K562 (cell line): Measurements from ENCODE around the gene BAD. TPM values are rescaled to one million over a fixed set of nuclear protein-coding genes. Genes with fewer than 3 reads are reported as not detected.

ENCODE experiments used
- JUNB ChIP-seq: fragments of 450-650 bp; formaldehyde crosslinking; conservative IDR thresholded peaks from 2 replicates; pipeline ENCODE4 v1.4.0; 2020; ENCODE audit warnings: mild to moderate bottlenecking
- KAT7 ChIP-seq: sonication (generic); formaldehyde crosslinking; IDR thresholded peaks from 2 replicates; pipeline ENCODE4 v1.8.0; 2022; ENCODE audit warnings: missing genetic modification reagents, mild to moderate bottlenecking, borderline replicate concordance
- ZNF384 ChIP-seq: IDR thresholded peaks from 2 replicates; pipeline ENCODE4 v1.6.1; 2012; ENCODE audit warnings: low read depth, low read length, improper control_type of control experiment
- polyA plus RNA-seq, 8 experiments: library from polyadenylated mRNA; depleted of rRNA in 4 of 8; stranded (reverse) in 5 of 8; unstranded in 3 of 8; fragments of >200 nt; fragmentation: Nextera tagmentation in 2 of 8; fragmentation: Illumina TruSeq in 1 of 8; extraction: Ambion mirVana in 2 of 8; extraction: Trizol in 1 of 8; gene quantifications; 2 replicates each; pipeline versions ENCODE4 v1.2.1 to v1.2.3, GENCODE V29; 2011 to 2014; ENCODE audit warnings: inconsistent platforms in 1 of 8, missing spikeins in 1 of 8
- total RNA-seq, 7 experiments: library from RNA; depleted of rRNA in 6 of 7; stranded (reverse); fragments of >200 nt in 6 of 7; fragmentation: Illumina TruSeq in 2 of 7; extraction: Trizol in 2 of 7; gene quantifications; 2 replicates each; pipeline versions ENCODE4 v1.2.1 to v1.2.3, GENCODE V29; 2011 to 2021; ENCODE audit warnings: low replicate concordance in 1 of 7
- TF ChIP-seq, protein P1 (sequence below): fragments of 250-450 bp; sonication (Bioruptor Pico); IDR thresholded peaks from 2 replicates; pipeline ENCODE4 v1.5.0; 2022; ENCODE audit warnings: mild to moderate bottlenecking
- TF ChIP-seq, protein P2 (sequence below), 2 experiments: fragments of 200-800 bp in 1 of 2; sonication (Bioruptor generic) in 1 of 2; sonication (generic) in 1 of 2; formaldehyde crosslinking in 1 of 2; IDR thresholded peaks in 1 of 2; conservative IDR thresholded peaks in 1 of 2; 2 replicates each; pipeline versions ENCODE4 v1.5.0 to v1.6.1; 2016 to 2020; ENCODE audit warnings: missing compliant biosample characterization in 1 of 2, missing genetic modification characterization in 1 of 2, missing genetic modification reagents in 1 of 2
- TF ChIP-seq, protein P3 (sequence below): fragments of 450-650 bp; IDR thresholded peaks from 2 replicates; pipeline ENCODE4 v1.6.1; 2018; ENCODE audit not compliant: partially characterized antibody

BAD gene
- total and polyA plus RNA-seq, 9 of the 15 experiments (the other 6 are each of a cell fraction or from before 2014, with no cell fraction given): 0.61 to 45.6 (median 11.8) TPM

DNA sequence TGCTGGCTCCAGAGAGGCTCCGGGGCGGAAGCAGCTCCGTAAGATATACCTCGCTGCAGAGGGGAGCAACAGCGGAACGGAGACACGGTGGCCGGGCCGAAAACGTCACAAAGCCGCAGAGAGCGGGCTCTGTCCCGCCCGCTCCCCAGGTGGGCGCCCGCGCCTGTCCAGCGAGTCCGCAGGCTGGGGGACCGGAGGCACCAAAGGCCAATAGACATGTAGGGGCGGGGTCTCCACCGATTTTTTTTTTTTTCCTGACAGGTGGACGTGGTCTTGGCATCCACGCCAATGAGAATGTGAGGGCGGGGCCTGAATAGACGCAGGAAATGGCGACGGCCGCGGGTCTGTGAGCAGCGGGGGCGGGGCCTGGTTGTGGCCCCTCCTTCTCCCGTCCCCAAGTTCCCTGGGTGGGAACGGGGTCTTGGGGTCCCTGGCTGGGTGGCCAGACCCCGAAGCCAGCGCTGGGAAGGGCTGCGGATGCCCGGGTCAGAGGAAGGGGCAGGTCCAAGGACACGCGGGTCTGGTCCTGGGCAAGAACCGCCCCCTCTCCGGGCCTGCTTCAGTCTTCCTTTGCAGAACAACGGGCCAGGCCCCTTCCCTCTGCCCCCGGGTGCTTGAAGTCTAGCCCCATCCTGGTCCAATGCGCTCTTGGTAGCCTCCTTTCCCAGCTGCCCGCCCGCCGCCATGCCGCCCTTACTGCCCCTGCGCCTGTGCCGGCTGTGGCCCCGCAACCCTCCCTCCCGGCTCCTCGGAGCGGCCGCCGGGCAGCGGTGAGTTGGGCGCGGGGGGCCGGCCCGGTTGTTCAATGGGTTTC is 54.1 kb downstream of the BAD start, which contains the start of gene DNAJC4 (continued):
- no peak for TF ChIP-seq JUNB
- peak; percentile 85 for TF ChIP-seq KAT7 (CRISPR knock-in tag)
- peak; percentile 98 for TF ChIP-seq ZNF384
- TF ChIP-seq, protein P1, sequence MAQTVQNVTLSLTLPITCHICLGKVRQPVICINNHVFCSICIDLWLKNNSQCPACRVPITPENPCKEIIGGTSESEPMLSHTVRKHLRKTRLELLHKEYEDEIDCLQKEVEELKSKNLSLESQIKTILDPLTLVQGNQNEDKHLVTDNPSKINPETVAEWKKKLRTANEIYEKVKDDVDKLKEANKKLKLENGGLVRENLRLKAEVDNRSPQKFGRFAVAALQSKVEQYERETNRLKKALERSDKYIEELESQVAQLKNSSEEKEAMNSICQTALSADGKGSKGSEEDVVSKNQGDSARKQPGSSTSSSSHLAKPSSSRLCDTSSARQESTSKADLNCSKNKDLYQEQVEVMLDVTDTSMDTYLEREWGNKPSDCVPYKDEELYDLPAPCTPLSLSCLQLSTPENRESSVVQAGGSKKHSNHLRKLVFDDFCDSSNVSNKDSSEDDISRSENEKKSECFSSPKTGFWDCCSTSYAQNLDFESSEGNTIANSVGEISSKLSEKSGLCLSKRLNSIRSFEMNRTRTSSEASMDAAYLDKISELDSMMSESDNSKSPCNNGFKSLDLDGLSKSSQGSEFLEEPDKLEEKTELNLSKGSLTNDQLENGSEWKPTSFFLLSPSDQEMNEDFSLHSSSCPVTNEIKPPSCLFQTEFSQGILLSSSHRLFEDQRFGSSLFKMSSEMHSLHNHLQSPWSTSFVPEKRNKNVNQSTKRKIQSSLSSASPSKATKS (CRISPR knock-in tag): no peak
- TF ChIP-seq, protein P2, sequence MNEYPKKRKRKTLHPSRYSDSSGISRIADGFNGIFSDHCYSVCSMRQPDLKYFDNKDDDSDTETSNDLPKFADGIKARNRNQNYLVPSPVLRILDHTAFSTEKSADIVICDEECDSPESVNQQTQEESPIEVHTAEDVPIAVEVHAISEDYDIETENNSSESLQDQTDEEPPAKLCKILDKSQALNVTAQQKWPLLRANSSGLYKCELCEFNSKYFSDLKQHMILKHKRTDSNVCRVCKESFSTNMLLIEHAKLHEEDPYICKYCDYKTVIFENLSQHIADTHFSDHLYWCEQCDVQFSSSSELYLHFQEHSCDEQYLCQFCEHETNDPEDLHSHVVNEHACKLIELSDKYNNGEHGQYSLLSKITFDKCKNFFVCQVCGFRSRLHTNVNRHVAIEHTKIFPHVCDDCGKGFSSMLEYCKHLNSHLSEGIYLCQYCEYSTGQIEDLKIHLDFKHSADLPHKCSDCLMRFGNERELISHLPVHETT (CRISPR knock-in tag; conservative IDR thresholded peaks at IDR 0.05 in 1 of 2, IDR thresholded peaks at IDR 0.05 in 1 of 2): no peak; a peak in 1 of 4 replicates
- TF ChIP-seq, protein P3, sequence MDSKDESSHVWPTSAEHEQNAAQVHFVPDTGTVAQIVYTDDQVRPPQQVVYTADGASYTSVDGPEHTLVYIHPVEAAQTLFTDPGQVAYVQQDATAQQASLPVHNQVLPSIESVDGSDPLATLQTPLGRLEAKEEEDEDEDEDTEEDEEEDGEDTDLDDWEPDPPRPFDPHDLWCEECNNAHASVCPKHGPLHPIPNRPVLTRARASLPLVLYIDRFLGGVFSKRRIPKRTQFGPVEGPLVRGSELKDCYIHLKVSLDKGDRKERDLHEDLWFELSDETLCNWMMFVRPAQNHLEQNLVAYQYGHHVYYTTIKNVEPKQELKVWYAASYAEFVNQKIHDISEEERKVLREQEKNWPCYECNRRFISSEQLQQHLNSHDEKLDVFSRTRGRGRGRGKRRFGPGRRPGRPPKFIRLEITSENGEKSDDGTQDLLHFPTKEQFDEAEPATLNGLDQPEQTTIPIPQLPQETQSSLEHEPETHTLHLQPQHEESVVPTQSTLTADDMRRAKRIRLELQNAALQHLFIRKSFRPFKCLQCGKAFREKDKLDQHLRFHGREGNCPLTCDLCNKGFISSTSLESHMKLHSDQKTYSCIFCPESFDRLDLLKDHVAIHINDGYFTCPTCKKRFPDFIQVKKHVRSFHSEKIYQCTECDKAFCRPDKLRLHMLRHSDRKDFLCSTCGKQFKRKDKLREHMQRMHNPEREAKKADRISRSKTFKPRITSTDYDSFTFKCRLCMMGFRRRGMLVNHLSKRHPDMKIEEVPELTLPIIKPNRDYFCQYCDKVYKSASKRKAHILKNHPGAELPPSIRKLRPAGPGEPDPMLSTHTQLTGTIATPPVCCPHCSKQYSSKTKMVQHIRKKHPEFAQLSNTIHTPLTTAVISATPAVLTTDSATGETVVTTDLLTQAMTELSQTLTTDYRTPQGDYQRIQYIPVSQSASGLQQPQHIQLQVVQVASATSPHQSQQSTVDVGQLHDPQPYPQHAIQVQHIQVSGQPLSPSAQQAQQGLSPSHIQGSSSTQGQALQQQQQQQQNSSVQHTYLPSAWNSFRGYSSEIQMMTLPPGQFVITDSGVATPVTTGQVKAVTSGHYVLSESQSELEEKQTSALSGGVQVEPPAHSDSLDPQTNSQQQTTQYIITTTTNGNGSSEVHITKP: no peak
